Caco-2 (cell line): ENCODE data around the gene RAC3. TPM values are rescaled to one million over a fixed set of nuclear protein-coding genes. Genes with fewer than 3 reads are reported as not detected.

Experiments
- BruUV-seq: library from RNA; stranded (reverse); fragments of 400-500 nt; replicated peaks from 2 replicates; lab custom pipeline; 2021; lab: Mats Ljungman, UMichigan
- CTCF ChIA-PET: fragments of 300-600 bp; sonication (Branson Sonifier 250); formaldehyde crosslinking; loops from one replicate; lab custom pipeline; 2022; ENCODE audit warnings: antibody characterized with exemption; lab: Charles Lee
- POLR2A ChIA-PET: fragments of 300-600 bp; sonication (Branson Sonifier 250); formaldehyde crosslinking; loops from one replicate; lab custom pipeline; 2022; ENCODE audit warnings: antibody characterized with exemption; lab: Charles Lee
- DNase-seq, 2 experiments: peaks; one replicate each; pipeline versions ENCODE4 v3.0.0 to v3.0.0-alpha.2; 2020 to 2022
- H3K27me3 ChIP-seq: replicated peaks from 2 replicates; pipeline ENCODE4 v1.6.0; 2011; ENCODE audit warnings: low read length; ENCODE audit not compliant: control insufficient read depth, insufficient read depth
- H3K36me3 ChIP-seq: 2 replicates; pipeline ENCODE4 v1.5.1; 2011; ENCODE audit warnings: low read length; ENCODE audit not compliant: control insufficient read depth, insufficient read depth
- H3K4me1 ChIP-seq: fragments of 250-450 bp; sonication (Bioruptor Pico); 2 replicates; pipeline ENCODE4 v1.5.1; 2020; ENCODE audit warnings: mild to moderate bottlenecking
- H3K4me3 ChIP-seq: 2 replicates; pipeline ENCODE4 v1.5.1; 2011; ENCODE audit warnings: low read depth, mild to moderate bottlenecking, control low read depth, low read length
- H3K9me3 ChIP-seq: fragments of 250-450 bp; sonication (Bioruptor Pico); 2 replicates; pipeline ENCODE4 v1.5.1; 2020; ENCODE audit warnings: mild to moderate bottlenecking, moderate library complexity
- H3K27ac Mint-ChIP-seq: one replicate; pipeline ENCODE4 v1.8.0; 2022; ENCODE audit warnings: mixed read lengths; ENCODE audit not compliant: unreplicated experiment
- H3K27me3 Mint-ChIP-seq: one replicate; pipeline ENCODE4 v1.8.0; 2022; ENCODE audit warnings: mixed read lengths; ENCODE audit not compliant: insufficient read depth, unreplicated experiment
- H3K36me3 Mint-ChIP-seq: one replicate; pipeline ENCODE4 v1.8.0; 2022; ENCODE audit warnings: mild to moderate bottlenecking, mixed read lengths; ENCODE audit not compliant: insufficient read depth, unreplicated experiment
- H3K4me1 Mint-ChIP-seq: one replicate; pipeline ENCODE4 v1.8.0; 2022; ENCODE audit warnings: low read depth, mixed read lengths; ENCODE audit not compliant: unreplicated experiment
- H3K4me3 Mint-ChIP-seq: one replicate; pipeline ENCODE4 v1.8.0; 2022; ENCODE audit warnings: mild to moderate bottlenecking, moderate library complexity, mixed read lengths; ENCODE audit not compliant: unreplicated experiment
- H3K9me3 Mint-ChIP-seq: one replicate; pipeline ENCODE4 v1.8.0; 2022; ENCODE audit warnings: mixed read lengths; ENCODE audit not compliant: unreplicated experiment
- CTCF ChIP-seq, 2 experiments: fragments of 200-600 bp in 1 of 2; IDR thresholded peaks; 1 replicate in 1 of 2; 2 replicates in 1 of 2; pipeline versions ENCODE4 v1.5.1 to v1.8.0; 2011 to 2022; ENCODE audit warnings: antibody characterized with exemption in 1 of 2, control low read depth in 1 of 2, inconsistent platforms in 1 of 2, low read depth in 1 of 2, low read length in 1 of 2, mild to moderate bottlenecking in 1 of 2, moderate library complexity in 1 of 2; ENCODE audit not compliant: insufficient read depth in 1 of 2, severe bottlenecking in 1 of 2, unreplicated experiment in 1 of 2
- intact Hi-C: fragments of 100-400 bp; cut with micrococcal nuclease; formaldehyde crosslinking; loops from one replicate; pipeline ENCODE4 v1.10.0; 2022; ENCODE audit not compliant: unreplicated experiment
- total RNA-seq: library from RNA; stranded (reverse); gene quantifications from 2 replicates; pipeline ENCODE4 v1.2.3, GENCODE V29; 2022

The RAC3 gene
- total RNA-seq, 1 experiment from 2014 or later = 94.5 TPM

- Mint-ChIP-seq H3K36me3 (peaks cover 15% of the 10 kb centered on the region), H3K4me3 (no peak overlapping the region), H3K4me1 (no peaks in the 10 kb centered on the region), H3K9me3 (no peaks in the 10 kb centered on the region), H3K27me3 (no peaks in the 10 kb centered on the region), H3K27ac (no peak overlapping the region)
- BruUV-seq = no TSS peak
- POLR2A ChIA-PET = no interaction called here
- no peaks in the 10 kb centered on the region for H3K27me3 ChIP-seq
- intact Hi-C loops = no loop called here
- H3K4me3 ChIP-seq = no peak overlapping the region
- no peak for DNase-seq
- peaks cover 8% of the 10 kb centered on the region; the same call in 1 of the 2 replicates for H3K4me1 ChIP-seq
- CTCF ChIA-PET = no interaction called here
- no peaks in the 10 kb centered on the region for H3K36me3 ChIP-seq
- no peaks in the 10 kb centered on the region for H3K9me3 ChIP-seq
- TF ChIP-seq CTCF (IDR thresholded peaks at IDR 0.05; ENCODE audit: insufficient read depth in 1 of 2, low read depth in 1 of 2, low read length in 1 of 2, severe bottlenecking in 1 of 2, unreplicated experiment in 1 of 2) = no peak
Measured at GRCh38 chr17:82008941-82009405, 22.5 kb upstream of the RAC3 start.

- CTCF ChIA-PET = no interaction called here
- POLR2A ChIA-PET = no interaction called here
- Histone ChIP-seq H3K4me3 (no peak overlapping the region), H3K4me1 (peaks cover 4% of the 10 kb centered on the region; the same call in 1 of the 2 replicates), H3K36me3 (no peaks in the 10 kb centered on the region), H3K27me3 (no peaks in the 10 kb centered on the region), H3K9me3 (no peaks in the 10 kb centered on the region)
- Mint-ChIP-seq H3K4me3 (no peak overlapping the region), H3K27ac (no peak overlapping the region), H3K4me1 (no peaks in the 10 kb centered on the region), H3K27me3 (no peaks in the 10 kb centered on the region), H3K36me3 (peaks cover 17% of the 10 kb centered on the region), H3K9me3 (no peaks in the 10 kb centered on the region)
- no peak for DNase-seq
- no TSS peak for BruUV-seq
- intact Hi-C loops = no loop called here
- no peak for TF ChIP-seq CTCF (IDR thresholded peaks at IDR 0.05; ENCODE audit: insufficient read depth in 1 of 2, low read depth in 1 of 2, low read length in 1 of 2, severe bottlenecking in 1 of 2, unreplicated experiment in 1 of 2)
Measured at GRCh38 chr17:82009413-82009812, 22.1 kb upstream of the RAC3 start.

- Histone ChIP-seq H3K4me3 (no peak overlapping the region), H3K9me3 (no peaks in the 10 kb centered on the region), H3K27me3 (no peaks in the 10 kb centered on the region), H3K4me1 (0 out of 2 replicates have a peak, but pooled peaks cover 4% of the 10 kb centered on the region), H3K36me3 (no peaks in the 10 kb centered on the region)
- no peaks in the 10 kb centered on the region for H3K27me3 Mint-ChIP-seq
- H3K4me3 Mint-ChIP-seq = no peak overlapping the region
- DNase-seq = no peak
- intact Hi-C loops = no loop called here
- no peaks in the 10 kb centered on the region for H3K4me1 Mint-ChIP-seq
- no peak for TF ChIP-seq CTCF (IDR thresholded peaks at IDR 0.05; ENCODE audit: insufficient read depth in 1 of 2, low read depth in 1 of 2, low read length in 1 of 2, severe bottlenecking in 1 of 2, unreplicated experiment in 1 of 2)
- CTCF ChIA-PET = interaction anchor here (0.6 to 0.7 kb wide), 2 partner anchors 19 to 143 kb away, joined by 3 to 8 read pairs; no protein-coding TSS in a partner anchor
- POLR2A ChIA-PET = no interaction called here
- BruUV-seq = no TSS peak
- H3K27ac Mint-ChIP-seq = no peak overlapping the region
- H3K9me3 Mint-ChIP-seq = no peaks in the 10 kb centered on the region
- peaks cover 20% of the 10 kb centered on the region for H3K36me3 Mint-ChIP-seq
Measured at GRCh38 chr17:82010575-82011525, 20.6 kb upstream of the RAC3 start.
